Measurements from ENCODE around the gene SBSN. TPM values are rescaled to one million over a fixed set of nuclear protein-coding genes. Genes with fewer than 3 reads are reported as not detected.
A peak's percentile ranks its signal among the peaks of the same experiment; 100 is the strongest.

The SBSN gene
- polyA plus RNA-seq, 1 donor, result not detected

GRCh38 chr19:35544110-35544802 is 16.1 kb upstream of the SBSN start:
- Histone ChIP-seq H3K4me1 (ENCODE audit: control insufficient read depth, insufficient read depth, low read length) (peaks cover 12% of the 10 kb centered on the region), H3K36me3 (ENCODE audit: control insufficient read depth, insufficient read depth, low read length) (peaks cover 10% of the 10 kb centered on the region), H3K9me3 (ENCODE audit: control insufficient read depth, low read depth, low read length) (no peaks in the 10 kb centered on the region), H3K4me3 (ENCODE audit: low read length) (peak overlapping the region; percentile 91), H3K27ac (ENCODE audit: low read length) (no peak overlapping the region), H3K27me3 (ENCODE audit: control insufficient read depth, insufficient read depth, low read length) (no peaks in the 10 kb centered on the region)
- WGBS (ENCODE audit: insufficient coverage, low lambda C conversion rate), result no CpG with 5 or more reads among the region's 3 CpGs
- no peak for DNase-seq

- Histone ChIP-seq H3K9me3 (ENCODE audit: control insufficient read depth, low read depth, low read length) (no peaks in the 10 kb centered on the region), H3K27ac (ENCODE audit: low read length) (no peak overlapping the region), H3K4me3 (ENCODE audit: low read length) (no peak overlapping the region), H3K27me3 (ENCODE audit: control insufficient read depth, insufficient read depth, low read length) (no peaks in the 10 kb centered on the region), H3K36me3 (ENCODE audit: control insufficient read depth, insufficient read depth, low read length) (peaks cover 10% of the 10 kb centered on the region), H3K4me1 (ENCODE audit: control insufficient read depth, insufficient read depth, low read length) (peaks cover 12% of the 10 kb centered on the region)
- WGBS (ENCODE audit: insufficient coverage, low lambda C conversion rate), result no CpG with 5 or more reads among the region's 15 CpGs
- no peak for DNase-seq
Observed at GRCh38 chr19:35543280-35544109, 15.4 kb upstream of the SBSN start.

- no peak for DNase-seq
- WGBS (ENCODE audit: insufficient coverage, low lambda C conversion rate), result no CpG with 5 or more reads among the region's 11 CpGs
- H3K9me3 ChIP-seq (ENCODE audit: control insufficient read depth, low read depth, low read length), result no peaks in the 10 kb centered on the region
- H3K27ac ChIP-seq (ENCODE audit: low read length), result no peak overlapping the region
- H3K27me3 ChIP-seq (ENCODE audit: control insufficient read depth, insufficient read depth, low read length), result no peaks in the 10 kb centered on the region
- H3K36me3 ChIP-seq (ENCODE audit: control insufficient read depth, insufficient read depth, low read length), result peaks cover 2% of the 10 kb centered on the region
- H3K4me1 ChIP-seq (ENCODE audit: control insufficient read depth, insufficient read depth, low read length), result peaks cover 12% of the 10 kb centered on the region
- no peak overlapping the region for H3K4me3 ChIP-seq (ENCODE audit: low read length)
Observed at GRCh38 chr19:35542209-35542608, 14.1 kb upstream of the SBSN start.

GRCh38 chr19:35540356-35540927 is 12.3 kb upstream of the SBSN start:
- Histone ChIP-seq H3K9me3 (ENCODE audit: control insufficient read depth, low read depth, low read length) (no peaks in the 10 kb centered on the region), H3K36me3 (ENCODE audit: control insufficient read depth, insufficient read depth, low read length) (no peaks in the 10 kb centered on the region), H3K4me3 (ENCODE audit: low read length) (no peak overlapping the region), H3K4me1 (ENCODE audit: control insufficient read depth, insufficient read depth, low read length) (peaks cover 8% of the 10 kb centered on the region), H3K27me3 (ENCODE audit: control insufficient read depth, insufficient read depth, low read length) (no peaks in the 10 kb centered on the region), H3K27ac (ENCODE audit: low read length) (no peak overlapping the region)
- no peak for DNase-seq
- WGBS (ENCODE audit: insufficient coverage, low lambda C conversion rate), result 100% methylated on average over 1 of the region's 7 CpGs

GRCh38 chr19:35539850-35540249 is 11.7 kb upstream of the SBSN start:
- H3K4me1 ChIP-seq (ENCODE audit: control insufficient read depth, insufficient read depth, low read length), result peaks cover 8% of the 10 kb centered on the region
- whole genome bisulfite sequencing (ENCODE audit: insufficient coverage, low lambda C conversion rate), result no CpG with 5 or more reads among the region's 12 CpGs

GRCh38 chr19:35539314-35539713 is 11.2 kb upstream of the SBSN start:
- Histone ChIP-seq H3K4me1 (ENCODE audit: control insufficient read depth, insufficient read depth, low read length) (peaks cover 3% of the 10 kb centered on the region), H3K27ac (ENCODE audit: low read length) (no peak overlapping the region), H3K4me3 (ENCODE audit: low read length) (no peak overlapping the region), H3K36me3 (ENCODE audit: control insufficient read depth, insufficient read depth, low read length) (no peaks in the 10 kb centered on the region), H3K27me3 (ENCODE audit: control insufficient read depth, insufficient read depth, low read length) (peaks cover 7% of the 10 kb centered on the region), H3K9me3 (ENCODE audit: control insufficient read depth, low read depth, low read length) (no peaks in the 10 kb centered on the region)
- WGBS (ENCODE audit: insufficient coverage, low lambda C conversion rate), result no CpG with 5 or more reads among the region's 6 CpGs
- DNase-seq, result no peak

More at GRCh38 chr19:35539850-35540249, 11.7 kb upstream of the SBSN start:
- no peak overlapping the region for H3K27ac ChIP-seq (ENCODE audit: low read length)
- H3K36me3 ChIP-seq (ENCODE audit: control insufficient read depth, insufficient read depth, low read length), result no peaks in the 10 kb centered on the region
- no peak for DNase-seq
- peaks cover 3% of the 10 kb centered on the region for H3K27me3 ChIP-seq (ENCODE audit: control insufficient read depth, insufficient read depth, low read length)
- no peaks in the 10 kb centered on the region for H3K9me3 ChIP-seq (ENCODE audit: control insufficient read depth, low read depth, low read length)
- H3K4me3 ChIP-seq (ENCODE audit: low read length), result no peak overlapping the region

GRCh38 chr19:35534803-35535480 is 6.8 kb upstream of the SBSN start:
- no CpG with 5 or more reads among the region's 10 CpGs for WGBS (ENCODE audit: insufficient coverage, low lambda C conversion rate)
- peaks cover 5% of the 10 kb centered on the region for H3K9me3 ChIP-seq (ENCODE audit: control insufficient read depth, low read depth, low read length)

GRCh38 chr19:35533822-35534392 is 5.8 kb upstream of the SBSN start:
- Histone ChIP-seq H3K4me3 (ENCODE audit: low read length) (no peak overlapping the region), H3K4me1 (ENCODE audit: control insufficient read depth, insufficient read depth, low read length) (peaks cover 3% of the 10 kb centered on the region), H3K27me3 (ENCODE audit: control insufficient read depth, insufficient read depth, low read length) (peaks cover 40% of the 10 kb centered on the region), H3K36me3 (ENCODE audit: control insufficient read depth, insufficient read depth, low read length) (no peaks in the 10 kb centered on the region), H3K9me3 (ENCODE audit: control insufficient read depth, low read depth, low read length) (peaks cover 5% of the 10 kb centered on the region), H3K27ac (ENCODE audit: low read length) (no peak overlapping the region)
- WGBS (ENCODE audit: insufficient coverage, low lambda C conversion rate), result no CpG with 5 or more reads among the region's 30 CpGs
- DNase-seq, result peak in 1 of 2 donors; percentile 57

More at GRCh38 chr19:35534803-35535480, 6.8 kb upstream of the SBSN start:
- peaks cover 35% of the 10 kb centered on the region for H3K27me3 ChIP-seq (ENCODE audit: control insufficient read depth, insufficient read depth, low read length)
- DNase-seq, result no peak
- H3K4me3 ChIP-seq (ENCODE audit: low read length), result no peak overlapping the region
- H3K27ac ChIP-seq (ENCODE audit: low read length), result no peak overlapping the region
- peaks cover 3% of the 10 kb centered on the region for H3K4me1 ChIP-seq (ENCODE audit: control insufficient read depth, insufficient read depth, low read length)
- no peaks in the 10 kb centered on the region for H3K36me3 ChIP-seq (ENCODE audit: control insufficient read depth, insufficient read depth, low read length)

GRCh38 chr19:35533201-35533821 is 5.2 kb upstream of the SBSN start, which contains the start of gene GAPDHS:
Gene GAPDHS, plus strand, starts transcription at chr19:35533456. Its CDS starts 72 bp downstream, at chr19:35533528.
- Histone ChIP-seq H3K36me3 (ENCODE audit: control insufficient read depth, insufficient read depth, low read length) (no peaks in the 10 kb centered on the region), H3K4me1 (ENCODE audit: control insufficient read depth, insufficient read depth, low read length) (peaks cover 3% of the 10 kb centered on the region), H3K4me3 (ENCODE audit: low read length) (no peak within 1 kb of the TSS), H3K9me3 (ENCODE audit: control insufficient read depth, low read depth, low read length) (peaks cover 5% of the 10 kb centered on the region), H3K27me3 (ENCODE audit: control insufficient read depth, insufficient read depth, low read length) (peaks cover 42% of the 10 kb centered on the region), H3K27ac (ENCODE audit: low read length) (no peak within 1 kb of the TSS)
- no CpG with 5 or more reads among the region's 39 CpGs for WGBS (ENCODE audit: insufficient coverage, low lambda C conversion rate)
- no peak for DNase-seq
